CD4-positive, alpha-beta T cell treated with Interleukin-4 for 1 hour (primary cell): Measurements from ENCODE around the gene SORCS2.

Experiments used
- DNase-seq, 2 donors: peaks; one replicate each; pipeline ENCODE4 v3.0.0-alpha.2; 2020 to 2022

Gene SORCS2

DNA sequence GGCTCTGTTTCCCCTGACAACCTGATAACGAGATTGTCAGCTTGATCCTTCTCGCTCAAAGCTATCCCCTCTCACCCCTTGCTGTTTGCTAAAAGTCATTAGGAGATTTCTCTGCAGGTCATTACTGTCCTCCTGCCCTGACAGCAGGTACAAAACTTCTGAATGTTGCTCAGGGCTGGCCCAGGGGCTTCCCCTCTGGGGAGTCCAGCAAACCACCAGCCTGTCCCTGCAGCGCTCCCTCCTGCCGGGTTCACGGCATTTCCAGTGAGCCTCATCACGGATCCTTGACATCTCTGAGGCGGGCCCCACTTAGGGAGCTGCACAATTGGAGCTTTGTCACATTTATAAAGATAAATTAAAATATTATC lies 5.2 kb upstream of the SORCS2 start:
- DNase-seq = no peak

DNA sequence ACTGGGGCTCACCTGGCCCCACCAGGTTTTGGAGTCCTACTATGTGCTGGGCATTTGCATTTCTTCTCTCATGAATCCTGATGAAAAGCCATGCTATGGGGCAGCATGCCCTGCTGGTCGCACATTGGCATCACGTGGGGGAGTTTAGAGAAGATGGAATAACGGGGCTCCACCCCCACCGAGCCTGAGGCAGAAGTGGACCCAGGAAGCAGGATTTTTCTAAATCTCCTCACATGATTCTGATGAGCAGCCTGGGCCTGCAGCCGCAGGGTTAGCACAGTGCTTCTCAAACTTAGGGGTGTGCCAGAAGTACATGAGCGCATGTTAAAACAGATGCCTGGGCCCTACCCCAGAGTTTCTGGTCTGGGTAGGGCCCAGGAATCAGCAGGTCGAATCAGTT lies 4.6 kb upstream of the SORCS2 start:
- DNase-seq = no peak

DNA sequence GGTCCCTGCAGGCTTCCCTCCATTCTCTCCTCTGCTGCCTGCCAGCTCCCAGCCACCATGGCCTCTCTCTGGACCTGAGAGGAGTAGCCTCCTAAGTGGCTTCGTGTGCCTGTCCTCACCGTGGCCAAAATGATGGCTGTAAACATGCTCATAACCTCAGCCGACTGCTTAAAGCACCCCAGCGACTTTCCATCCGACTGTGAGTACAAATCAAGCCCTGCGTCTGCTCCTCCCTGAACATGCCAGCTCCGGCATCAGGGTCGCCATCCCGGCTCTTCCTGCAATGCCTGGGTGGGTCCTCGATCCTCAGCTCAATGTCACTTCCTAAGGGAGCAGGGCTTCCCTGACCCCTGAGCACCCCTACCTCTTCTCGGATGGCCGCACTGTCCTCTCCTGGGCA lies 3.3 kb upstream of the SORCS2 start:
- no peak for DNase-seq

DNA sequence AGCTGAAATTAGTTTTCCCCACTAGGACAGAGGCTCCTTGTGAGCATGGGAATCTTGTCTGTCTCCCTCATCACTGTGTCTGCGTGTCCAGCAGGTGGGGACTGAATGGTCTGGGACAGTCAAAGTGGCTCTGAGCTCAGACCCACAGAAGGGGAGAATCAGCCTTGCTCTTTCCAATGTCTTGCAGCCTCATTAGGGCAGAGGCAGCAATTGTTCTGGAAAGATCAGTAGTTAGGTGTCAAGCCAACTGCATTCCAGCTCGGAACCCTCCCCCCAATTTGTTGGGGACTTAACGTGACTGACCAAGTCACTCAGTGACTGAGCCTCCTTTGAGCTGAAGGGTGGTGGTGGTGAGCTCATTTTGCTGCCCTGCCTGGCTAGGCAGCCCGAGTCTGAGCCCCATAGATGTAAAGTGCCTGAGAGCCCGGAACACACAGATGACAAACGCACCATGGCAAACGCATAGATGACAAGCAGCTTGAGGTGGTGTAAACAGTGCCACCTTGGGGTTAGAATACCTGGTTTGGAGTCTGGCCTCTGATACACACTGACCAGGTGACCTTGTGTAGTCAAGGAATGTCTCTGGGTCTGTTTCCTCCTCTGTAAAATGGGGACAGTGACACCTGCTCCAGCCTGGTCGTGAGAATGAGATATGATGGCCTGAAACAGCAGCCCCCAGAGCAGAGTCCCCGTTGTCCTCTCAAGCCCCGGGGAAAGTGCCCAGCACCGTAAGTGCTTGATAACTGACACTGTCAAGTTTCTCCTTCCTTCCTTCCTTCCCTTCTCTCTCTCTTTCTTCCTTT lies 2.7 kb upstream of the SORCS2 start:
- DNase-seq = no peak

DNA sequence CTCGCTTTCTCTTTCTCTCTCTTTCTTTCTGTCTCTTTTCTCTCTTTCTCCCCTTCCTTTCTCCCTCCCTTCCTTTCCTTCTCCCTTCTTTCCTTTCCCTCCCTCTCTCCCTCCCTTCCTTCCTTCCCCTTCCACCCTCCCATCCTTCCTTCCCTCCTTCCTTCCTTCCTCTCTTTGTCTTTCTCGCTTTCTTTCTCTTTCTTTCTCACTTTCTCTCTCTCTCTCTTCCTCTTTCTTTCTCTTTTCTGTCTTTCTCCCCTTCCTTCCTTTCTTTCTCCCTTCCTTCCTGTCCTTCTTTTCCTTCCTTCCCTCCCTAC lies 2.1 kb upstream of the SORCS2 start:
- no peak for DNase-seq

DNA sequence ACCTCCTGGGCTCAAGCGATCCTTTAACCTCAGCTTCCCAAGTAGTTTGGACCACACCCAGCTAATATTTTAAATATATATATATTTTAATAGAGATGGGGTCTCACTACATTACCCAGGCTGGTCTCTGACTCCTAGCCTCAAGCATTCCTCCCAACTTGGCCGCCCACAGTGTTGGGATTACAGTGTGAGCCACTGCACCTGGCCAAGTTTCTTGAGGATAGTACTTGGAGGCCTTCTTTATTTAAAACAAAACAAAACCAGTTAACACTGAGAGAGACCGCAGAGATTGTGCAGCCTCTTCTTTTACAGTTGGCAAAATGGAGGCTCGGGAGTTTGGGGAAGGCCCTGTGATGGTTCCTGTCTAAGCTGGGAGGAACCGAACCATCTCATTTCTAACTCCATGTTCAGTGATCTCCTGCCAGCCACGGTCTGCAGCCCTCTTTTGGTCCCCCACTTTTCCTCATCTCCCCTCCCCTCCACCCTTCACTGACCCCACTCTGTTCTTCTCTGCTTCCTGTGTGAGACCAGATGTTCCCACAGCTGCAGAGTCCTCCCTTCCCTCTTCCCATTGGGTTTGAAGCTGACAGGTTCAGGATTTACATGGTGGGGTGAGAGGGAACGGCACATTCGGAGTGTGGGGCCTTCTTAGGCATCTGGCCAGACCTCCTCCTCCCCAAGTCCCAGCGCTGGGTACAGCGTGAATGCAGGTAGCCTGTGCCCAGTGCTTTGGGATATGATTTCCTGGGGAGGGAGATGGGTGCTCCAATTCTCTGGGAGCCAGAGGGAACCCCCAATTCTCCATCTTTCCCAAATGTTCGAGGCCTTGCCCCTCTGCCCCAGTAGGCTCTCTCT lies 1.4 kb upstream of the SORCS2 start:
- no peak for DNase-seq

DNA sequence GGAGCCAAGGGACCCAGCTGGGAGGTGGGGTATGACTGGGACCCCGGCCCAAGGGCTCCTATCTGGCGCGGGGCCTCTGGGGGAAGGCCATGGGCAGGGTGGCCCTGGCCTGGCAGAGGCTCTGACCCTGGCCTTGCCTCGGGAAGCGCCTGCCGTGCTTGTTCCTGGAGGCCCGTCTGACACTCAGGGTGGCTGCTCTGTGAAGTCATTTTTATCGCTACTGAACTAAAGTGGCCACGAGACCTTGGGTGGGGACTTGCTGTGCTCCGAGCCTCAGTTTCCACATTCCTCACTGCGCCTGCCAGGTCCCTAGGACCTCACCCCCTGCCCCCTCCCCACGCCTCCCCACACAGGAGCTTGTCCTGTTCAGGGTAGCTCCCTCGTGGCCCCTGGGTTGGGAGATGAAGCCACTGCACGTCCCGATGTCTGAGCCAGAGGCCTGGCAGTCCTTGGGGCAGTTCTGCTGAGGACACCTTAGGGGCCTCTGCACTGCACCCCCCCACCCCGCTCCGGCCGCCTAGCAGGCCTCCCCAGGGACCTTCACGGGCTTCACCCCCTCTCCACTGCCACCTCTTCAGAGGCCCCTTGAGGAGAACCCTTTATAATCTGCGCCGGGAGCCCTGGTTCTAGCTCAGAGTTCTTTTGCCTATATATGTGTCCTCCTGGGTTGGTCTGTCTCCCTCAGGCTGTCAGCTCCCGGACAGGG lies 639 bp upstream of the SORCS2 start:
- DNase-seq = no peak

DNA sequence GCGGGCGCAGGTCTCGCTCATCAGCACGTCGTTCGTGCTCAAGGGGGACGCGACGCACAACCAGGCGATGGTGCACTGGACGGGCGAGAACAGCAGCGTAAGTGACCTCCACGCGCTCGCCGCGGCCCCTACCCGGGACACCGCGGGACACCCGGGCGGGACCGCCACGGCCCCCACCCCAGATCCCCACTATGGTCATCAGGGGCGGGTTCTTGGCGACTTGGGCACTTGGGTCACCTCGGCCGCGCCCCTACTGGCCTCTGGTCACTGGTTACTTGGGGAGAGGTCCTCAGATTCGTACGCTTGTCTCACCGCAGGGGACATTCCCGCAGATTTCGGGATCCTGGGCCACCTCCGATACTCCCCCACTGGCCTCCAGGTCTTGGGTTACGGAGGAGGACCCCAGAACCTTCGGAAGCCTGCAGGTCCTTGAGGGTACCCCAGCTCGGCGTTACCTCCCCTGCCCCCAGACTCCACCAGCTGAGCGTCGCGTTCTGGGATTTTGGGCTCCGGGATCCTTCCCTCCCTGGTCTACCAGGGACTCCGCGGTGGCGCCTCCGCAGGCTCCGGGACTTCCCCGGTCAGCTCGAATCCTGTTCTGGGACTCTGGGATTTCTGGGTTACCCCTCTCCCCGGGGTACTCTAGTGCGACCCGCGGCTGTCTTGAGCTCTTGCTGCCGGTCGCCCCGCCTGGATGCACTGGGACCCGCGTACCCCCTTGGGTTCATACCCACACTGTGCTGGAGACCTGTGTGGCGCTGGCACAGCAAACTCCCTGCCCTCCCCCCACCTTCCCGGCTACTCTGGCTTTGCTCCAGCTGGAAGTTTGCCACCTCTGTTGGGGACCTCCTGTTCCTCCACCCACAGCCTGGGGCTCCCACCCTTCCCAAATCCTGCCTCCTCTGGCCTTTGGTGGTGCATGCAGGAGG lies 956 bp downstream of the SORCS2 start:
- DNase-seq = no peak

DNA sequence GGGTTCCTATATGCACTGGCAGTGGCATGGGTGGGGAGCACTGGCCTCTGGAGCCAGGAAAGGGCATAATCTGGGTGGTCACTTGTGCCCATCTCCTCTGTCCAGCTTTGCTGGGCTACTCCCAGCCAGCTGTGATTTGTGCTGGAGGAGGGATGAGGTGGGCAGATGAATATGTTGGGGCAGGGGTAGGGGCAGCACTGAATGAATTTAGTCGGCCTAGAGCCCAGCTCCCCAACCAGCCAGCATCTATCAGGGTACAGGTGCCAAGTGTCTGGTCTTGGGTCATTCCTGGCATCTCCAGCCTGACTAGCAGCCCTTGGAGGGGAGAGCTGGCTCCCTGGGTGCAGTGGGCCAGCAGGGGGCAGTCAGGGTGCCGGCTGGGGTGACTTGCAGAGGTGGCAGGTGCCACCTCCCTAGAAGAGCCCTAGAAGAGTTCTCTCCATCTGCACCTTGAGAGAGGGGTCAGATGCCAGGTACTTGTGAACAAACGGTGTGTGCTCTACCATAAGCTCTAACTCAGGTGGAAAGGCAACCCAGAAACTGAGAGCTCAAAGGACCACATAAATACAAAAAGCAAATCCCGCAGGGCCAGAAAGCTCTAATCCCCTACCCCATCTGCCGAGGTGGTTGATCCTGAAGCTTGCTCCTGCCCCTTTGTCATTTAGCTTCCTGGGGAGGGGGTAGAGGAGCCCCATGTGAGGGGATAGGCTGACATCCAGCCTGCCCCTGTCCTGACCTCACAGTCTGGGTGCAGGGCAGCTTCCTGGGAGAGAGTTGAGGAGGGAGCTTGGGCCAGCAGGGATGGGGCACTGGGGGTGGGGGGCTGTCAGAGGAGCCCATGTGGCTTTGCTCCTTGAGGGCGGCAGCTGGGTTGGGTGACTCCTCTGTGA lies 2.2 kb downstream of the SORCS2 start:
- no peak for DNase-seq

DNA sequence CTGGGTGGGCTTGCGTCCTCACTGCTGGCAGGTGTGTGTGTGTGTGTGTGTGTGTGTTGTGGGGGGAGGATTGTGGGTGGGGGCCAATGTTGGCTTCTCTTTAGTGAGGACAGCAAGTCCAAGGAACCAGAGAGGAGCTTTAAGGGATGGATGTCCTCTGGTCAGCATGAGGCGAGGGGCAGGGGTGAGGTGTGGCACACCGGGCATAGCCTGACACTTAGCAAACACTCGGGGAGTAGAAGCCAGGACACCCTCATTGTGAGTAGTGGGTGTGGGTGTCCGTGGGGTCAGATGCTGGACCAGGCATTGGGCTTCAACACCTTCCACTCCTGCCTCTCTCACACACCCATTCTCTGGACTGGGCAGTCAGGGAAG lies 2.8 kb downstream of the SORCS2 start:
- DNase-seq = peak in 1 of 2 donors; percentile 5

DNA sequence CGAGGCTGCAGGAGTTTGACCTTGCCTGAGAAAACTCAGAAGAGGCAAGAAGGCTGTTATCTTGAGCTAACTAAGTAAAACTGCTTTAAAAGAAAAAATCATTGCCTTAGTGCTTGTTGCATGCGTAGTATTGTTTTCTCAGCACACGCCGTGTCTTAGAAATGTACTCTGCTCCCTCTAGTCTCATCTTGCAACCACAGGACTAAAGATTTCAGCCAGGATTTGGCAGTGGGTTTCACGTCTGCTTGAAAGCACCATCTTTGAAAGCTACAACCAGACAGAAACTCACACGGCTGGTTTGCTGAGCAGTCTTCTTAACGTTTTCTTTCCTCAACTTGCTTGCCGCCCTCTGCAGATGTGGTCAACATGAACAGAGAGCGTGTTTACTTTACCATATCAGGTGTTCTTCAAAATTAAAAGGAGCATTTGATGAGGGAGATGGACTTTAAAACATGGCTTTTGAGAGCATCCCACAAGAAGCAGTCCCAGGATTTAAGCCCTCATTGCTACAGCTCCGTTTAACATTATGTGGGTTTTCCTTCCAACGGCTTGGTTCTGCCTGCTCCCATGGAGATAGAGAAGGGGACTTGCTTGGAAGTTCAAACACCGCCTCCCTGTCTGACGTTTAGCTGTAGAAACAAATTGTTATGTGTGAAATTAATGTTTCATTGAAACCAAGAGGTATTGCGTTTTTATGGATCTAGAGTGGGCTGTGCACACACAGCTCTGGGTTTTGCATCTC lies 3.4 kb downstream of the SORCS2 start:
- peak in 1 of 2 donors; percentile 2 for DNase-seq

DNA sequence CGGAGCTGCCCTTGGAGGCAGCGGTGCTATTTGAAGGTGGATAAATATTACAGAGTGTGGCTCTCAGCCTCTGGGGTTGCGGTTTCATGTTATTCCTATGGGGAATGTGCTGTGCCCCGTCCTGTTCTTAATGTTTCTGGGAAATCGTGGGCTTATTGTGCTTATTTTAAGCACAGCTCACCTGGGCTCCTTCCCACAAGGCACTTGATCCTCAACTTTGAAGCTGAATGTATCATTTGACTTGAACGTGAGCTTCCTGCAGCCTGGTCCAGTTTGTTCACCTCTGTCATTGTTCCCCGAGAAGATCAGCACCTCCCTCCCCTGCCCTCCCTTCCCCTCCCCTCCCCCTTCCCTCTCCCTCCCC lies 3.9 kb downstream of the SORCS2 start:
- DNase-seq = no peak

DNA sequence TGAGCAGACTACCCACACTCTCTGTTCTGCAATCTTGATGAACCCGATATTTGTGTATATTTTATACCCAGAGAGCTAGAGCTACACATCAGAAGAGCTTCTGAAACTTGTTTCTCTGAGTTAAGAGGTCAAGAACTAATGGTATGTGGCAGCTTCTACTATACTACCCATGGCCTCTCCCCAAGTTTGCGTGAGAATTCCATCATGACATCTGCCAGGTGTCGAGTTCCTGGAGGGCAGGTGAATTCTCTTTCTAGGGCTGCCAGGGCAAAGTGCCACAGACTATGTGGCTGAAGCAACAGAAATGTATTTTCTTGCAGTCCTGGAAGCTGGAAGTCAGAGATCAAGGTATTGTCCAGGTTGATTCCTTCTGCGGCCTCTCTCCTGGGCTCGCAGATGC lies 4.4 kb downstream of the SORCS2 start:
- DNase-seq = no peak

DNA sequence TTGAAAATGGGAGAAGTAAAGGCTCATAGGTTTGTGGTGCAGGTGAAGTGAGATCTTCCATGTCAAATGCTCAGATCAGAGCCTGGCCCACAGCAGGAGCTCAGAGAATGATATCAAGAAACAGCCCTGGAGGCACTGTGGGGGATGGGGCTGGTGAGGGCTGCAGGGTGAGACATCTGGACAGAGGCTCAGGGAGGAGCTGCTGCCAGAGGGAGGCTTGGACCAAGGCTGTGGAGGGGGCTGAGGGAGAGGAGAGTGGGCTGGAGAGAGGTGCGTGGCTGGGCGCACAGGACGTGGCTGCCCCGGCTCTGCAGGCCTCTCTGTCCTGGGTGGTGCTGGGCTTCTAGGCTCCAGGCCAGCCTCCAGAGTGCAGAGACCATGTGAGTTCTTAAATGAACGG lies 5.6 kb downstream of the SORCS2 start:
- DNase-seq = peak in 1 of 2 donors; percentile 9

DNA sequence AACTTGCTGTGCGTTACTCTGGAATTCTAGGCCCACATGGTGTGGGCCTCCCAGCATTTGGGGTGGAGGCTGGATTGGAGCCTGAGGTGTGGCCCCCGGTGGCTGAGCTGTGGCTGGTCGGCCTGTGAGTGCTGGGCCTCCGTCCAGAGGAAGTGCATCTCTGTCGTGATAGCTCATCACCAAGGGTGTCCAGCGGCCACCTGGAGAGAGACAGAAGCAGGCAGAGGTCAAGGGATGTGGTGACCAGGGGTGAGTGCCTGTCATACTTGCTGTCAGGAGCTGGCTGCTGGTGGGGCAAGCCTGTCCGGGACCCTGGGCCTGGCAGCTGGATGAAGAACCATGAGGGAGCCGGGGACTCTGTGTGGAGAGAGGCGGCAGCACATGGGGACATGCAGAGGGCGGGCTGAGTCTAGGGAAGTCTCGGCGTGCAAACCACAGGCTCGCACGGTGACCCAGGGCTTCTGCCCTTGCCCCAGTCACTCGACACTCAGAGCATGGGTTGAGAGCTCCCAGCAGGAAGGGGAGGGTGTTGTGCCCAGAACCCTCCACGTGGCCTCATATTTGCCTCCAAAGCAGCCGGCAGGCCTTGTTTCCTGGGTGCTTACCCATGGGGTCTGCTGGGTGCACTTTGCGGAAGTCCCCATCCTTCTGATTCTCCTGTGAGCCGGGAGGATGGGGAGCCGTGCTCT lies 6.2 kb downstream of the SORCS2 start:
- DNase-seq = peak in 1 of 2 donors; percentile 9

DNA sequence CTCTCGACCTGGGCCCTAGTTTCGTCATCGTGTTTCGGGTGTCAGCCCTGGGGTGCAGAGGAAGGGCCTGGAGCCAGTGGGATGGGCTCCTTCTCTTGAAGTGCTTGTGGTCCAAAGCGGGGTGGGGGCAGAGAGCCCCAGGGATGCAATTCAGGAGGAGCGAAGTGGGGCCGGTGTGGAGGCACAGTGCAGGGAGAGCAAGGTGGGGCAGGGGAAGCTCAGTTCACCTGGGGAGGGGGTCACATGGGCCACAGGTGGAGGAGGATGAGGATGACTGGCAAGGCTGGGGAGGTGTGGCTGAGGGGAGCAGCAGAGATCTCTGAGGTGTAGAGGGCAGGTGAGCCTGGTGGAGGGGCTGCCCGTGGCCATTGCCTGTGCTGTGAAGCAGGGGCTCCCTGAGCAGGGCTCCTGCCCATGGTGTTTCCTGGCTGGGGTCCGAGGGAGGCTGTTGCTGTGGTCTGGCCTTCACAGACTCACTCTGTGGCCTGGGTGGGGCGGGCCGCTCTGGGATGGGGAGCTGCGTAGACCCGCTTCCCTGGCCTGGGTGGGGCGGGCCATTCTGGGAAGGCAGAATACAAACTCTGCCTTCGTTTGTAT lies 6.9 kb downstream of the SORCS2 start:
- DNase-seq = no peak

DNA sequence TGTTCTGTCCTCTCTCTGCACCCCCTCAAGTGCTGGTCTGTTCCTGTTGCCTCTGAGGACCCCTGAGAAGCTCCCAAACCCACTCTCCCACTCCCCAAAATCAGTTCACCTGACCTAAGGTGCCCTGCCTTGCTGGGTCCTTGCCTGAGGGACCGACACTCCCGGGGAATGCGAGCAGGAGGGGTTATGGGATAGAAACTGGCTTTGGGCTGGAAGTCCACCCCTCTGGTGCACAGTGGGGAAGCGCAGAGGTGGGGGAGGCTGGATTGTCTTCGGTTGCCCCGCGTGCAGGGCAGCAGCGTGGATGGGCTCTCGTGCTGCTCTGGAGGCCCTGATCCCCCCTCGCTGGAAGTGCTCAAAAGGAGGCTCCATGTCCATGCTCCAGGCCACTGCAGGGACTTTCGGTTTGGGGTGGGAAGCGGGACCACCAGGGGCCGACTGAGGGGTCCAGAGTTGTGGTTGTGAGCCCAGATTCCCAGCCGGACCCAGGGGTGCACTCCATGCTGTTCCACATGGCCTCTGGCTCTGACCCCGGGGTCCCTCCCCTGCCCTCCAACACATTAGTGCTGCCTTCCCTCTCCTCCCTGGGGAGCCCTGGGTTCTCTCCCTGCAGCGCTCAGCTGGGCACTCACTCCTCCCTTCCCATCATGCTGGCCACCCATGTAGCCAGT lies 7.6 kb downstream of the SORCS2 start:
- DNase-seq = no peak

DNA sequence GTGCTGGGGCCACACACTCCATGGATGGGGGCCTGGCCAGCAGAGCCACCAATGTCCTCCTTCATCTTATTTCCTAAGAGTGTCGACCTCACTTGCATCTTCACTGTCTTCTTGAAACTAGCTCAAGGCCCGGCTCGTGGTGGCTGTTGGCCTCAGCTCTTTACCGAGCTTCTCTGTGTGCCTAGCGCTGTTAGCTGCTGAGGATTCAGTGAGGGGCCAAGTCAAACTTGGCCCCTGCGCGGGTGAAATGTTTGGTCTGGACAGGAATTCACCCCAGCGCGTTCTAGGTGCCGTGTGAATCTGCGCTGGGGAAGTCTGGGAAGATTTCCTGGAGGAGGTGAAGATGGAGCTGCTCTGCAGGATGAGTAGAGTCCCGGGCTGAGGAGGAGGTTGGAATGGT lies 8.5 kb downstream of the SORCS2 start:
- no peak for DNase-seq
